ENCODE measurements around the gene TWIST2.

The TWIST2 gene

GRCh38 chr2:238847841-238848690 is at the start of gene TWIST2:
TSS of gene TWIST2 (plus strand) at chr2:238848085. CDS start at chr2:238848216, 131 bp downstream.
- no peak for DNase-seq

- DNase-seq: no peak
Observed at GRCh38 chr2:238801791-238802190, 46.1 kb upstream of the TWIST2 start.

- no peak for DNase-seq
Observed at GRCh38 chr2:238802957-238803356, 44.9 kb upstream of the TWIST2 start.

GRCh38 chr2:238803996-238804870 is 43.7 kb upstream of the TWIST2 start:
- no peak for DNase-seq

GRCh38 chr2:238808761-238809160 is 39.1 kb upstream of the TWIST2 start:
- no peak for DNase-seq

GRCh38 chr2:238810321-238810720 is 37.6 kb upstream of the TWIST2 start:
- DNase-seq: no peak

- no peak for DNase-seq
Observed at GRCh38 chr2:238811293-238811692, 36.6 kb upstream of the TWIST2 start.

GRCh38 chr2:238811759-238812158 is 36.1 kb upstream of the TWIST2 start:
- DNase-seq: no peak

GRCh38 chr2:238813109-238813508 is 34.8 kb upstream of the TWIST2 start:
- no peak for DNase-seq

- DNase-seq: no peak
Observed at GRCh38 chr2:238814815-238815214, 33.1 kb upstream of the TWIST2 start.

GRCh38 chr2:238816291-238816690 is 31.6 kb upstream of the TWIST2 start:
- no peak for DNase-seq

- DNase-seq: no peak
Observed at GRCh38 chr2:238817382-238817781, 30.5 kb upstream of the TWIST2 start.

GRCh38 chr2:238817891-238818290 is 30.0 kb upstream of the TWIST2 start:
- DNase-seq: no peak

GRCh38 chr2:238818561-238818960 is 29.3 kb upstream of the TWIST2 start:
- no peak for DNase-seq

GRCh38 chr2:238820197-238820596 is 27.7 kb upstream of the TWIST2 start:
- DNase-seq: no peak

GRCh38 chr2:238820916-238821315 is 27.0 kb upstream of the TWIST2 start:
- no peak for DNase-seq

GRCh38 chr2:238821391-238821790 is 26.5 kb upstream of the TWIST2 start:
- no peak for DNase-seq

- no peak for DNase-seq
Observed at GRCh38 chr2:238821944-238822670, 25.8 kb upstream of the TWIST2 start.

GRCh38 chr2:238822955-238823354 is 24.9 kb upstream of the TWIST2 start:
- no peak for DNase-seq

- no peak for DNase-seq
Observed at GRCh38 chr2:238831177-238831576, 16.7 kb upstream of the TWIST2 start.

- no peak for DNase-seq
Observed at GRCh38 chr2:238834982-238835381, 12.9 kb upstream of the TWIST2 start.

- DNase-seq: no peak
Observed at GRCh38 chr2:238835726-238836301, 12.1 kb upstream of the TWIST2 start.

Measured in activated CD4-positive, alpha-beta T cell treated with anti-CD3 and anti-CD28 coated beads for 4 hours (primary cell).